H1 (cell line): ENCODE data around the gene KLK10.

ENCODE experiments used
- CTBP2 ChIP-seq: IDR thresholded peaks from 2 replicates; pipeline ENCODE4 v1.7.0; 2011; ENCODE audit warnings: borderline replicate concordance, mild to moderate bottlenecking, moderate library complexity, mixed read lengths, low read length; ENCODE audit not compliant: insufficient read depth, insufficient read length
- POLR2A ChIP-seq, 2 experiments: IDR thresholded peaks; 1 replicate in 1 of 2; 2 replicates in 1 of 2; pipeline ENCODE4 v1.6.1; 2011; ENCODE audit warnings: low read depth in 2 of 2, low read length in 2 of 2, mild to moderate bottlenecking in 2 of 2; ENCODE audit errors: control extremely low read depth in 1 of 2
- POLR2AphosphoS5 ChIP-seq: IDR thresholded peaks from 2 replicates; pipeline ENCODE4 v1.6.1; 2011; ENCODE audit warnings: low read depth, low read length

- TF ChIP-seq POLR2AphosphoS5 (no peak), CTBP2 (no peak), POLR2A (IDR thresholded peaks at IDR 0.05; ENCODE audit: control extremely low read depth in 1 of 2, low read depth in 2 of 2, low read length in 2 of 2) (no peak)
These were observed 15.2 kb upstream of the KLK10 start, which contains the start of gene KLK12 for GRCh38 chr19:51034704-51035103.
